ENCODE measurements around the gene MYH13. TPM values are rescaled to one million over a fixed set of nuclear protein-coding genes. Genes with fewer than 3 reads are reported as not detected.

MYH13 gene
- total RNA-seq, 3 donors from 2014 or later (not counting 1 experiment from before 2014, with no cell fraction given): not detected

- H3K4me3 Mint-ChIP-seq: no peak overlapping the region
- 6% methylated on average over 4 of the region's 4 CpGs for WGBS (ENCODE audit: insufficient coverage)
- peak; percentile 16 for TF ChIP-seq CTCF (IDR thresholded peaks at IDR 0.05)
- no peak overlapping the region for H3K27ac Mint-ChIP-seq
- ATAC-seq (peak in 2 of 3 donors; percentile 47 to 57), DNase-seq (peak in 1 of 2 donors; percentile 44)
- no peaks in the 10 kb centered on the region for H3K9me3 Mint-ChIP-seq
- H3K4me1 Mint-ChIP-seq: no peaks in the 10 kb centered on the region
- H3K27me3 ChIP-seq (ENCODE audit: control insufficient read depth, insufficient read depth, low read length): no peaks in the 10 kb centered on the region
- H3K36me3 ChIP-seq (ENCODE audit: control insufficient read depth, insufficient read depth, low read length): no peaks in the 10 kb centered on the region
- no peak overlapping the region for H3K27ac ChIP-seq (ENCODE audit: low read length)
- peaks cover 9 to 41% of the 10 kb centered on the region in 2 donors for H3K27me3 Mint-ChIP-seq (ENCODE audit: low read depth in 2 of 2)
- no peaks in the 10 kb centered on the region for H3K4me1 ChIP-seq (ENCODE audit: control insufficient read depth, insufficient read depth, low read length)
- intact Hi-C loops (cut with micrococcal nuclease): loop anchor here (2.0 kb wide), 1 partner anchor 433 kb away; no protein-coding TSS in a partner anchor
- H3K4me3 ChIP-seq (ENCODE audit: low read length): no peak overlapping the region
- no peaks in the 10 kb centered on the region for H3K36me3 Mint-ChIP-seq
- H3K9me3 ChIP-seq (ENCODE audit: control insufficient read depth, insufficient read depth, low read length): no peaks in the 10 kb centered on the region
Observed at GRCh38 chr17:10357768-10358167, 15.0 kb downstream of the MYH13 start.

DNA sequence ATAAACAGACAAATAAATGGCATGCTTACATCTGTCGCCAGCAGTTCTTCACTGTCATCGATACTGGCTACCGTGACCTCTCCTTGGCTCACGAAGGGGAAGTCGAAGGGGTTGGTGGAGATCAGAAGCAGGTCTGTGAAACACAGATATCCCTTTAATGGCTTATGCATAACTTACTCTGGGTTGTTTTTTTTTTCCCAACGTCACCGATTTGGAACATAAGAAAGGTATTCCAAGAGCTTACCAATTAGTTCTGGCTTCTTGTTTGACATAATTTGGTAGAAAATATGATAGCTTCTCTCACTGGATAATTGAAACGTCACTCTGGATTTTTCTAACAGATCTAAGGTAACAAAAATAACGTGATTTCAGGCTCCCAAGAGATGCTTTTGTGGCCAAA, 18.2 kb downstream of the MYH13 start:
- Histone ChIP-seq H3K27me3 (ENCODE audit: control insufficient read depth, insufficient read depth, low read length) (no peaks in the 10 kb centered on the region), H3K4me1 (ENCODE audit: control insufficient read depth, insufficient read depth, low read length) (no peaks in the 10 kb centered on the region), H3K4me3 (ENCODE audit: low read length) (no peak overlapping the region), H3K9me3 (ENCODE audit: control insufficient read depth, insufficient read depth, low read length) (no peaks in the 10 kb centered on the region), H3K27ac (ENCODE audit: low read length) (no peak overlapping the region), H3K36me3 (ENCODE audit: control insufficient read depth, insufficient read depth, low read length) (no peaks in the 10 kb centered on the region)
- DNase-seq (no peak), ATAC-seq (no peak)
- Mint-ChIP-seq H3K4me3 (no peak overlapping the region), H3K27ac (no peak overlapping the region), H3K9me3 (no peaks in the 10 kb centered on the region), H3K27me3 (ENCODE audit: low read depth in 2 of 2) (peaks cover 0 to 31% of the 10 kb centered on the region in 2 donors), H3K36me3 (no peaks in the 10 kb centered on the region), H3K4me1 (peaks cover 0 to 4% of the 10 kb centered on the region in 2 donors)
- TF ChIP-seq CTCF (IDR thresholded peaks at IDR 0.05): no peak
- 69% methylated on average over 9 of the region's 9 CpGs for WGBS (ENCODE audit: insufficient coverage)
- intact Hi-C loops (cut with micrococcal nuclease): no loop called here

DNA sequence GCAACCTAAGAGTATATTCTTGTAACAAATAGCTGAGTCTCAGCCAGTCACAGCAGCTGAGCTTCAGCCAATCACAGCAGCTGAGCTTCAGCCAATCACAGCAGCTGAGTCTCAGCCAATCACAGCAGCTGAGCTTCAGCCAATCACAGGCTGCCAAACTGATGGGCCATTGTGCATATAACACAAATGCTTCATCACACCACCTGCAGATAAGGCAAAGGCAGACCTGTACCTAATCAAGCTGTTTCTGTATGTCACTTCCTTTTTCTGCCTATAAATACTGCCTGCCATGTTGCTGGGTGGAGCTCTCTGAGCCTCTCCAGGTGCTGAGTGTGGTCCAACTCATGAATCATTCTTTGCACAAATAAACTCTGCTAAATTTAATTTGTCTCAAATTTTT, 19.9 kb downstream of the MYH13 start:
- no peak overlapping the region for H3K27ac ChIP-seq (ENCODE audit: low read length)
- ATAC-seq: no peak
- peaks cover 2 to 19% of the 10 kb centered on the region in 2 donors for H3K27me3 Mint-ChIP-seq (ENCODE audit: low read depth in 2 of 2)
- DNase-seq: no peak
- H3K9me3 ChIP-seq (ENCODE audit: control insufficient read depth, insufficient read depth, low read length): no peaks in the 10 kb centered on the region
- no peaks in the 10 kb centered on the region for H3K9me3 Mint-ChIP-seq
- no peak for TF ChIP-seq CTCF (IDR thresholded peaks at IDR 0.05)
- H3K27me3 ChIP-seq (ENCODE audit: control insufficient read depth, insufficient read depth, low read length): no peaks in the 10 kb centered on the region
- H3K36me3 ChIP-seq (ENCODE audit: control insufficient read depth, insufficient read depth, low read length): no peaks in the 10 kb centered on the region
- intact Hi-C loops (cut with micrococcal nuclease): no loop called here
- H3K4me3 Mint-ChIP-seq: no peak overlapping the region
- H3K4me1 ChIP-seq (ENCODE audit: control insufficient read depth, insufficient read depth, low read length): no peaks in the 10 kb centered on the region
- H3K36me3 Mint-ChIP-seq: no peaks in the 10 kb centered on the region
- H3K27ac Mint-ChIP-seq: no peak overlapping the region
- H3K4me1 Mint-ChIP-seq: peaks cover 0 to 6% of the 10 kb centered on the region in 2 donors
- H3K4me3 ChIP-seq (ENCODE audit: low read length): no peak overlapping the region

- H3K27me3 ChIP-seq (ENCODE audit: control insufficient read depth, insufficient read depth, low read length): no peaks in the 10 kb centered on the region
- no peaks in the 10 kb centered on the region for H3K36me3 Mint-ChIP-seq
- H3K27ac Mint-ChIP-seq: no peak overlapping the region
- H3K4me3 ChIP-seq (ENCODE audit: low read length): no peak overlapping the region
- H3K4me3 Mint-ChIP-seq: no peak overlapping the region
- no peak for TF ChIP-seq CTCF (IDR thresholded peaks at IDR 0.05)
- H3K9me3 ChIP-seq (ENCODE audit: control insufficient read depth, insufficient read depth, low read length): no peaks in the 10 kb centered on the region
- peak in 1 of 3 donors; percentile 42 for ATAC-seq
- H3K36me3 ChIP-seq (ENCODE audit: control insufficient read depth, insufficient read depth, low read length): no peaks in the 10 kb centered on the region
- H3K4me1 ChIP-seq (ENCODE audit: control insufficient read depth, insufficient read depth, low read length): no peaks in the 10 kb centered on the region
- intact Hi-C loops (cut with micrococcal nuclease): loop anchor here (2.0 kb wide), 1 partner anchor 425 kb away; no protein-coding TSS in a partner anchor
- peak in 1 of 2 donors; percentile 12 for DNase-seq
- H3K4me1 Mint-ChIP-seq: peaks cover 0 to 6% of the 10 kb centered on the region in 2 donors
- WGBS (ENCODE audit: insufficient coverage): 100% methylated on average over 1 of the region's 1 CpG
- H3K9me3 Mint-ChIP-seq: no peaks in the 10 kb centered on the region
- H3K27ac ChIP-seq (ENCODE audit: low read length): no peak overlapping the region
- H3K27me3 Mint-ChIP-seq (ENCODE audit: low read depth in 2 of 2): peaks cover 0 to 2% of the 10 kb centered on the region in 2 donors
Observed at GRCh38 chr17:10349403-10349802, 23.4 kb downstream of the MYH13 start.

Measured in natural killer cell (primary cell).